GM19043 (cell line): Measurements from ENCODE around the gene FOXF1.

Source experiments
- ATAC-seq: cut with Tn5 transposase; IDR thresholded peaks from one replicate; pipeline ENCODE4 v1.9.1; 2021; ENCODE audit warnings: low read depth; ENCODE audit not compliant: unreplicated experiment

The FOXF1 gene

GRCh38 chr16:86515777-86516622 lies 5.7 kb downstream of the FOXF1 start:
- ATAC-seq = no peak

GRCh38 chr16:86516623-86517003 lies 6.3 kb downstream of the FOXF1 start:
- ATAC-seq = no peak

DNA sequence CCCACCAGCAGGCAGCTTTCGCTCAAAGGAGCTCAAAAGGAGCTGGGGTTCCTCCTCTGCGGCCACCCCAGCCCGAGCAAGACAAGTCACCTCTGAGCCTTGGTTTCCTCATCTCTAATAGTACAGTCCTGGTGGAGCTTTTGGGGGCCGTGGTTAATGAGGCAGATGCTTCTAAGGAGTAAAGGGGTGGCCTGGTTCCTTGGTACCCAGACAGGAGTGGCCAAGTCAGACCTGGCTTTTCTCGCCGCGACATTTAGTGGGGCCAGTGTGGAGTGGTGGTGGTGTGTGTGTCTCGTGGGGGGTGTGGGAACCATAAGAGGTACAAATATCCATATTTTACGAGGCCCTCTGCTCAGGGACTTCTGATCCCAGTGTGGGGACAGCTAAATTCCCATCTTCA lies 6.7 kb downstream of the FOXF1 start:
- no peak for ATAC-seq

GRCh38 chr16:86517652-86518258 lies 7.4 kb downstream of the FOXF1 start:
- ATAC-seq = no peak

GRCh38 chr16:86519007-86519648 lies 8.8 kb downstream of the FOXF1 start:
- ATAC-seq = no peak

DNA sequence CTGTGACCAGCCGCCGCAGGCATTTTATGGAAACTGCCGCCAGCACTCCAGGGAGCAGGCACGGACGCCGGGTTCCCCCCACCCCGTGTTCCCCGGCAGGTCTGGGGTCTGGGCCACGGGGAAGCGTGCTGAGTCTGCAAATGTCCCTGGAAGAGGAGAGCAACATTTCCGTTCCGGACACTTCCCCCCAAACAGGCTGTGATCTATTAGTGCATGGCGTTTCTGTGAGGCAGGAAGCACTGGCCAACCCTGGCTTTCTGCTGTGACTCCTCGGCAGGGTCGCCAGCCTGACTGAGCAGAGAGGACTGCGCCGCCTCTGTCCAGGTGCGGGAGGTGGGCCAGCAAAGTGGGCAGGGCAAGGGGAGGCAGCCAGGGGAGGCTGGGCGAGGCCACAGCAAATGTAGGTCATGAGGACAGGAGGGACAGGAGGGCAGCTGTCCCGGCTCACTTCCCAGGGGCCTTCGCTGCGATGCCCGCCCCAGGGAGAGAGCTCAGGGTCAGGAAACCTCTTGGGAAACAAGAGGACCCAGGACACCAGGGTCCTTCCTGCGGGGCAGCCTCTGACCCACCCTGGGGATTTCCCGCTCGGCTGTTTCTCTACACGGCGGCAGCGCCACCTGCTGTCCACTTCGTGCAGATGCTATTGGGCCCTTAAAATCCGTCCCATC lies 9.5 kb downstream of the FOXF1 start:
- ATAC-seq = no peak

GRCh38 chr16:86520317-86521210 lies 10.2 kb downstream of the FOXF1 start:
- ATAC-seq = no peak

- ATAC-seq = no peak
Observed at GRCh38 chr16:86521236-86522197, 11.2 kb downstream of the FOXF1 start.

DNA sequence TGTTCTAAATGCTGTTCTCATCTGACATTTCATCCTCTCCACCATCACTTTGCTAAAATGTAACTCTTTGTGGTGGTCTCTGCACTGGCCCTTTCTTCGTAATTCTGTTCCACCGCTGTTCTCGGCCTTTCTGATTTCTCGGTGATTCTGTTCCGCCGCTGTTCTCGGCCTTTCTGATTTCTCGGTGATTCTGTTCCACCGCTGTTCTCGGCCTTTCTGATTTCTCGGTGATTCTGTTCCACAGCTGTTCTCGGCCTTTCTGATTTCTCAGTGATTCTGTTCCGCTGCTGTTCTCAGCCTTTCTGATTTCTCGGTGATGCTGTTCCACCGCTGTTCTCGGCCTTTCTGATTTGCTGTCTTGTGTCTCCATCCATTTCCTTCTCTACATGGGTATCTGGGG lies 12.3 kb downstream of the FOXF1 start:
- no peak for ATAC-seq

DNA sequence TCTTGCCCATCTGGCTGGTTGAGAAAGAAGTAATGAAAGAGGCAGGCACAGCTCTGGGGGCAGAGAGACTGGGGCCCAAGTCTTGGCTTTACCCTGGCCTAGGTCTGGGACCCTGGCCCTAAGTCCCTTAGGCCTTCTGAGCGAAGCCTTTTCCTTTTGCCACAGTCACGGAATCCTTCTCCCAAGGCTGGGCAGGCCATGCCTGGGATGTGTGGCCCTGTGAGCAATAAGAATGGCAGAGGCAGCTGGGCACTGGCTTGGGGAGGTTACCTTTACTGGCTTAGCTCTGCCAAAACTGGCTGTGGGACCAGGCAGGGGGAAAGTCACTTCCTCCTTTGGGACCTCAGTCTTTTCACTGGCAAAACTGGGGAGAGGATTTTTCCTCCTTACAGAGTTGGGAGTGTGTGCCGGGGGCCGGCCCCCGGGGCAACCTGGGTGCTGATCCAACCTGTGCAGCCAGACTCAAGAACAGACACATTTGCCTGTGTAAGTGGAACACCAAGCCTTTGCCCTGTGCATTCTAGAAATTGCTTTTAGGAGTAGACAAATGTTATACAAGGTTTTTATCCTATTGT lies 12.9 kb downstream of the FOXF1 start:
- ATAC-seq = no peak

GRCh38 chr16:86524029-86524428 lies 13.7 kb downstream of the FOXF1 start:
- no peak for ATAC-seq

DNA sequence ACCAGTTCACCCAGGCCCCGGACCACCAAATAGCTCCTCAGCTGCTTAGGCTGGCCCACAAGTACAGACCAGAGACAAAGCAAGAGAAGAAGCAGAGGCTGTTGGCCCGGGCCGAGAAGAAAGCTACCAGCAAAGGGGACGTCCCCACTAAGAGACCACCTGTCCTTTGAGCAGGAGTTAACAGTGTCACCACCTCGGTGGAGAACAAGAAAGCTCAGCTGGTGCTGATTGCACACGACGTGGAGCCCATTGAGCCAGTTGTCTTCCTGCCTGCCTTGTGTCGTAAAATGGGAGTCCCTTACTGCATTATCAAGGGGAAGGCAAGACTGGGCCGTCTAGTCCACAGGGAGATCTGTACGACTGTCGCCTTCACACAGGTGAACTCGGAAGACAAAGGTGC lies 15.4 kb downstream of the FOXF1 start:
- ATAC-seq = no peak

GRCh38 chr16:86527366-86527765 lies 17.0 kb downstream of the FOXF1 start:
- no peak for ATAC-seq

DNA sequence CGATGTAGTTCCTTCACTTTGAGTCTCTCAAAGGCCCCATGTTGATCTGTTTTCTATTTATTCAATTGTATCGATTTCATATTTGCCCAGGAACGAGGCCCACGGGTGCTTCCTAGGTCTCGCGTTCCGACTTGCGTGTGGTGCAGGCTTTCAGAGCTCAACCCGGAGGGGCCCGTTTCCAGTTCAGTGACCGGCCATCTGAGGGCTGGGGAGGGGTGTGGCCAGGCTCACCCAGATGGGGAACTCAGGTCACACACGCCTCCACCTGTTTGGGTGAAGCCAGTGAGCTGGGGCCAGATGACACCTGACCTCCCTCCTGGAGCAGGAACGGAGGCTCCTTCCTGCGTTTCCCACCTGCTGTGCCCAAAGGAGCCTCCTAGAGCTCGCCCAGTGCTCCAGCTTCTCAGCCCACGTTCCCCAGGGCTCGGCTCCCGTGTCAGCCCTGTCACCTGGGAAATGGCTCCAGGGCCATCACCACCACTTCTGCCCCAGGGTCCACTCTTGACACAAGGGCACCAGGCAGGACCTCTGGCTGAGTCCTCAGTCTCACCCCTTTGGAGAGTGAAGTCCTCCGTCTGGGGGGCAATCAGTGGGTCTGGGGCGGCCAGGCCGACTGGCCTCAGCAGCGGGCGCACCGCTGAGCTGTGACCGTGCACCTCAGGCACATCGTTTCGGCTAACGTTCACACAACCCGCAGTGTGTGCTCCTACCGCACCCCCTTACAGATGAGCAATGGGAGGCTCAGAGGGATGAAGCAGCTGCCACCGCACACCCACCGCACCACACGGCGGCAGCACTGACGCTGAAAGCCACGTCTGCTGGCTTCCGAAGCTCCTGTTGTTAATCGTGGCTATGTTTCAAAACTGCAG lies 18.0 kb downstream of the FOXF1 start:
- ATAC-seq = no peak

DNA sequence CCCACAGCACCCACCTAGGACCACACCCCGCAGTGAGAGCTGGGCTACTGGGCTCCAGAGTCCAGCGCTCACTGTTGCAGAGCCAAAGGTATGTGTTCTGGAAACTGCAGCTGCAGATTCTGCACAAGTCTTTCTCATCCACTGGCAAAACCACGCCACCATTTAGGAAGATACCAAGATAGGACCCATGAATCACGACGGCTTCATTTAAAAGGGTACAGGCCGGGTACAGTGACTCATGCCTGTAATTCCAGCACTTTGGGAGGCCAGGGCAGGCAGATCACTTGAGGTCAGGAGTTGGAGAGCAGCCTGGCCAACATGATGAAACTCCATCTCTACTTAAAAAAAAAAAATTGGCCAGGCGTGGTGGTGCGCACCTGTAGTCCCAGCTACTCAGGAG lies 18.8 kb downstream of the FOXF1 start:
- no peak for ATAC-seq

DNA sequence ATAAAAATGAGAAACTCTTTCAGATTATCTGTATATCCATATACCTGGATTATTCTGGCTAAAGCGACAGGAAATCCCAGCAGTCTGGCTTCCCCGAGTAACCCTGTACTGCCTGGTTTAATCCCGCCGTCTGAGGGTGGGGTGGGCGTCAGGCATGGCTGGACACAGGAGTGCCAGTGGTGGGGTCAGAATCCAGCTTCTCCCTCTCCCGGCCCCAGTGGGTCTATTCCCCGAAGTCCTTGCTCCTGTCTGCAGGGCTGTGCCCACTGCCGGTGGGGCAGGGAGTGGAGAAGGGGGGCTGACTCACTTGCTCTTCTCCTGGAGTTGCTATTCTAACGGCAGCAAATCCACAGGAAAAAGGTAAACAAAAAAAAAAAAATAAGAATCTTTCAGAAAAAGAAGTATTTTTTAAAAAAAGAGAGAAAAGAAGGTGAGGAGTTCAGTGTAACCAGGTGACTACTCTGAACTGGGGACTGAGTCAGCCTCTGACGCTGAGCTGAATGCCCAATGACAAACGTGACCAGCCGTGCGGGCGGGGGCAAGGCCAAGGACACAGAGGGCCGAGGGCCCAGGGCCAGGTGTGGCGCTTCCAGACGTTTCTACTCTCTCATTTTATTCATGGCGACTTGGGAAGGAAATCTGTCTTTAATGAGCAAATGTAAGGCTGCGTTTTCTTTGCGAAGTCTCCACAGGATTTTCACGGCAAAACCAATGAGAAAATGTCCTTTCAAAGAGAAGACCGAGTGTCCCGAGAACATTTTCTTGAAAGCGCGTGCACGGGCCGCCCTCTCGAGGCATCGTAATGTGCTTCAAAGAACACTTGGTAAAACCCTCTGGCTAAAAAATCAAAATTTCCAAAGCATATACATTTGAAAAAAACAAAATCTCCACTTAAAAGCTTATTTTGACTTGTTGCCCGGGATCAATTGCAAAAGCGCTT lies 20.2 kb downstream of the FOXF1 start:
- ATAC-seq = no peak

GRCh38 chr16:86531191-86531545 lies 20.8 kb downstream of the FOXF1 start:
- no peak for ATAC-seq
